Measurements from ENCODE around the gene ADAP1.

GRCh38 chr7:925601-926000 lies 28.9 kb downstream of the ADAP1 start:
- TF ChIP-seq CTCF (IDR thresholded peaks at IDR 0.05) = no peak
- TF ChIP-seq POLR2A (IDR thresholded peaks at IDR 0.05) = no peak
- no peak for TF ChIP-seq POLR2AphosphoS5 (IDR thresholded peaks at IDR 0.05)
